HepG2 (cell line): ENCODE data around the gene SBNO2. TPM values are rescaled to one million over a fixed set of nuclear protein-coding genes. Genes with fewer than 3 reads are reported as not detected.
A peak's percentile ranks its signal among the peaks of the same experiment; 100 is the strongest.

ENCODE experiments used
- ATAC-seq: fragments of 200-7000 bp; cut with Tn5 transposase; 3 replicates; pipeline ENCODE4 v1.9.1; 2020; ENCODE audit warnings: mild to moderate bottlenecking, moderate library complexity
- BruUV-seq: library from RNA; stranded (reverse); fragments of 400-500 nt; replicated peaks from 2 replicates; lab custom pipeline; 2021; lab: Mats Ljungman, UMichigan
- CTCF ChIA-PET: fragments of 300-600 bp; formaldehyde crosslinking; extraction: SDS; loops from one replicate; lab custom pipeline; 2021; ENCODE audit warnings: low total read pairs, inconsistent platforms, low intra/inter-chr PET ratio; lab: Yijun Ruan, JAX
- POLR2A ChIA-PET: fragments of 350-600 bp; sonication (Branson Sonifier 250); formaldehyde crosslinking; loops from one replicate; lab custom pipeline; 2020; ENCODE audit warnings: antibody characterized with exemption, inconsistent platforms; lab: Yijun Ruan, JAX
- DNase-seq: peaks from one replicate; pipeline ENCODE4 v3.0.0-alpha.2; 2015; ENCODE audit warnings: low spot score
- FAIRE-seq: peaks from 3 replicates; lab custom pipeline; 2011; peaks lifted over from hg19 to GRCh38; lab: Jason Lieb, UNC
- H2AFZ ChIP-seq: one replicate; pipeline ENCODE4 v1.6.1; 2011; ENCODE audit warnings: low read length, inconsistent platforms
- H3K27ac ChIP-seq: fragments of 300-600 bp; 3 replicates; pipeline ENCODE4 v1.8.0; 2011; ENCODE audit warnings: mixed run types, mild to moderate bottlenecking, mixed read lengths, low read length, inconsistent platforms; ENCODE audit not compliant: insufficient read depth; ENCODE audit errors: extremely low read length
- H3K27me3 ChIP-seq, 2 experiments: fragments of 200-600 bp in 1 of 2; 2 replicates in 1 of 2; 3 replicates in 1 of 2; pipeline versions ENCODE4 v1.6.0 to v1.8.0; 2011; ENCODE audit warnings: low read length in 2 of 2, mild to moderate bottlenecking in 2 of 2, moderate library complexity in 2 of 2, inconsistent platforms in 1 of 2; ENCODE audit not compliant: insufficient read depth in 2 of 2, control insufficient read depth in 1 of 2
- H3K36me3 ChIP-seq, 2 experiments: fragments of 200-600 bp in 1 of 2; replicated peaks in 1 of 2; 2 replicates in 1 of 2; 3 replicates in 1 of 2; pipeline versions ENCODE4 v1.5.1 to v1.8.0; 2011; ENCODE audit warnings: low read length in 2 of 2, inconsistent platforms in 1 of 2; ENCODE audit not compliant: insufficient read depth in 2 of 2, control insufficient read depth in 1 of 2
- H3K4me1 ChIP-seq: 2 replicates; pipeline ENCODE4 v1.5.1; 2012; ENCODE audit warnings: low read length, inconsistent platforms; ENCODE audit not compliant: insufficient read depth
- H3K4me2 ChIP-seq: 2 replicates; pipeline ENCODE4 v1.6.0; 2011; ENCODE audit warnings: low read depth, low read length, inconsistent platforms
- H3K4me3 ChIP-seq, 3 experiments: fragments of 200-600 bp in 1 of 3; sonication (generic), shearing (Covaris generic) in 1 of 3; replicated peaks in 1 of 3; 2 replicates each; pipeline ENCODE4 v1.5.1; 2011 to 2016; ENCODE audit warnings: low read length in 3 of 3, inconsistent platforms in 2 of 3, low read depth in 2 of 3, mild to moderate bottlenecking in 2 of 3, control low read depth in 1 of 3, mixed read lengths in 1 of 3; ENCODE audit not compliant: insufficient read depth in 1 of 3
- H3K79me2 ChIP-seq: one replicate; pipeline ENCODE4 v1.6.1; 2011; ENCODE audit warnings: low read length, inconsistent platforms; ENCODE audit not compliant: insufficient read depth
- H3K9ac ChIP-seq: 2 replicates; pipeline ENCODE4 v1.6.0; 2011; ENCODE audit warnings: mild to moderate bottlenecking, low read depth, low read length, inconsistent platforms; ENCODE audit not compliant: insufficient read depth
- H3K9me3 ChIP-seq: 2 replicates; pipeline ENCODE4 v1.5.1; 2012; ENCODE audit warnings: mild to moderate bottlenecking, low read length
- H4K20me1 ChIP-seq: 2 replicates; pipeline ENCODE4 v1.6.0; 2011; ENCODE audit warnings: inconsistent platforms, mild to moderate bottlenecking, low read length, moderate library complexity; ENCODE audit not compliant: insufficient read depth
- FOXK1 ChIP-seq: sonication (generic); formaldehyde crosslinking; IDR thresholded peaks from 2 replicates; pipeline ENCODE4 v1.4.0; 2020; ENCODE audit warnings: low read depth, missing genetic modification reagents, borderline replicate concordance
- MAFK ChIP-seq, 2 experiments: IDR thresholded peaks in 1 of 2; conservative IDR thresholded peaks in 1 of 2; 2 replicates each; pipeline ENCODE4 v1.6.1; 2011; ENCODE audit warnings: improper control_type of control experiment in 2 of 2, low read length in 2 of 2
- NFAT5 ChIP-seq: sonication (generic); formaldehyde crosslinking; IDR thresholded peaks from 2 replicates; pipeline ENCODE4 v1.4.0; 2020; ENCODE audit warnings: missing genetic modification reagents
- NFE2L2 ChIP-seq: fragments of 150-350 bp; IDR thresholded peaks from 2 replicates; pipeline ENCODE4 v1.6.1; 2014; ENCODE audit warnings: low read length
- NR1H2 ChIP-seq: sonication (generic); formaldehyde crosslinking; IDR thresholded peaks from 2 replicates; pipeline ENCODE4 v1.8.1; 2022; ENCODE audit warnings: low read depth, missing genetic modification reagents, borderline replicate concordance
- RFX5 ChIP-seq: IDR thresholded peaks from 2 replicates; pipeline ENCODE4 v1.6.1; 2011; ENCODE audit warnings: low read depth, low read length, improper control_type of control experiment
- SOX6 ChIP-seq, 2 experiments: fragments of 450-650 bp in 1 of 2; sonication (generic) in 1 of 2; formaldehyde crosslinking in 1 of 2; IDR thresholded peaks; 2 replicates each; pipeline versions ENCODE4 v1.4.0 to v1.6.1; 2017 to 2020; ENCODE audit warnings: antibody characterized with exemption in 1 of 2, mild to moderate bottlenecking in 1 of 2, missing genetic modification reagents in 1 of 2
- TARDBP ChIP-seq: sonication (generic); formaldehyde crosslinking; IDR thresholded peaks from 2 replicates; pipeline ENCODE4 v1.8.0; 2022; ENCODE audit warnings: mild to moderate bottlenecking, missing genetic modification reagents
- ZBTB38 ChIP-seq: sonication (generic); formaldehyde crosslinking; IDR thresholded peaks from 2 replicates; pipeline ENCODE4 v1.5.1; 2020; ENCODE audit warnings: mild to moderate bottlenecking, missing genetic modification reagents
- ZNF550 ChIP-seq: sonication (generic); formaldehyde crosslinking; IDR thresholded peaks from 2 replicates; pipeline ENCODE4 v1.4.0; 2020; ENCODE audit warnings: mild to moderate bottlenecking, missing genetic modification reagents, borderline replicate concordance
- WGBS: methylation state at CpG from one replicate; pipeline ENCODE4 v1.1.6; 2017; ENCODE audit warnings: low lambda C conversion rate; 5-methylcytosine and 5-hydroxymethylcytosine counted together
- in situ Hi-C: cut with HindIII; loops from 2 replicates; pipeline ENCODE4 v1.10.0; 2017; ENCODE audit warnings: low pct_unique_long_range_greater_than_20kb; ENCODE audit not compliant: extremely low pct_ligation_motif_present
- intact Hi-C: fragments of 100-400 bp; cut with micrococcal nuclease; formaldehyde crosslinking; loops from one replicate; pipeline ENCODE4 v1.10.0; 2022; ENCODE audit not compliant: unreplicated experiment
- polyA plus RNA-seq, 8 experiments: library from polyadenylated mRNA; depleted of rRNA in 3 of 8; stranded (reverse) in 7 of 8; unstranded in 1 of 8; fragments of >200 nt; fragmentation: Illumina TruSeq in 4 of 8; extraction: Trizol in 4 of 8; gene quantifications; 2 replicates each; pipeline versions ENCODE4 v1.2.1 to v1.2.3, GENCODE V29; 2011 to 2016; ENCODE audit warnings: low read depth in 4 of 8, missing spikeins in 1 of 8, mixed read lengths in 1 of 8; ENCODE audit not compliant: insufficient read depth in 1 of 8
- total RNA-seq, 5 experiments: library from RNA; depleted of rRNA; stranded (reverse); fragments of >200 nt; fragmentation: Illumina TruSeq; extraction: Trizol; gene quantifications; 2 replicates each; pipeline ENCODE4 v1.2.3, GENCODE V29; 2016; ENCODE audit warnings: low read depth in 1 of 5
- TF ChIP-seq, protein P1 (sequence below): IDR thresholded peaks from 2 replicates; pipeline ENCODE4 v1.6.1; 2016; ENCODE audit warnings: mild to moderate bottlenecking, missing biosample characterization, missing genetic modification reagents

SBNO2 gene
- total and polyA plus RNA-seq, 2 of the 13 experiments (the other 11 are each of a cell fraction or from before 2014, with no cell fraction given), result 8.6 to 10.4 TPM

- H3K36me3 ChIP-seq, result peaks cover 15 to 29% of the 10 kb centered on the region in 2 experiments
- no TSS peak for BruUV-seq
- no peak overlapping the region for H3K4me2 ChIP-seq
- in situ Hi-C loops, result no loop called here
- CTCF ChIA-PET, result no interaction called here
- WGBS, result 94% methylated on average over 21 of the region's 21 CpGs
- FAIRE-seq, result no peak
- no peaks in the 10 kb centered on the region for H4K20me1 ChIP-seq
- H2AFZ ChIP-seq, result no peak overlapping the region
- TF ChIP-seq ZBTB38 (CRISPR knock-in tag) (peak; percentile 62; the same call in 1 of the 2 replicates), RFX5 (no peak), NFE2L2 (no peak)
- TF ChIP-seq, all 625 proteins: peak for 1
- no peaks in the 10 kb centered on the region for H3K9me3 ChIP-seq
- H3K4me1 ChIP-seq, result no peaks in the 10 kb centered on the region
- H3K9ac ChIP-seq, result no peak overlapping the region
- POLR2A ChIA-PET, result interaction anchor here (1.0 to 1.8 kb wide), 4 partner anchors 11 to 21 kb away, joined by 3 to 6 read pairs (median 3); partner anchors contain the start of gene ARHGAP45
- H3K4me3 ChIP-seq, result no peak overlapping the region
- H3K27ac ChIP-seq, result no peak overlapping the region
- intact Hi-C loops, result no loop called here
- ATAC-seq (no peak), DNase-seq (no peak)
- no peaks in the 10 kb centered on the region for H3K79me2 ChIP-seq
- no peaks in the 10 kb centered on the region for H3K27me3 ChIP-seq
Observed at GRCh38 chr19:1086613-1087012, 87.5 kb downstream of the SBNO2 start.

GRCh38 chr19:1085676-1086442 is 88.2 kb downstream of the SBNO2 start:
- ATAC-seq (no peak), FAIRE-seq (no peak), DNase-seq (no peak)
- in situ Hi-C loops (no loop called here), intact Hi-C loops (no loop called here)
- no peak overlapping the region for H3K4me2 ChIP-seq
- no TSS peak for BruUV-seq
- H2AFZ ChIP-seq, result no peak overlapping the region
- peaks cover 9 to 21% of the 10 kb centered on the region in 2 experiments for H3K36me3 ChIP-seq
- POLR2A ChIA-PET, result interaction anchor here (1.0 to 2.1 kb wide), 6 partner anchors 8 to 27 kb away, joined by 3 to 8 read pairs (median 6); no protein-coding TSS in a partner anchor
- no peak overlapping the region for H3K4me3 ChIP-seq
- no peaks in the 10 kb centered on the region for H3K79me2 ChIP-seq
- no peaks in the 10 kb centered on the region for H3K27me3 ChIP-seq
- 95% methylated on average over 24 of the region's 38 CpGs for WGBS
- H3K4me1 ChIP-seq, result peaks cover 5% of the 10 kb centered on the region
- CTCF ChIA-PET, result no interaction called here
- no peak overlapping the region for H3K9ac ChIP-seq
- H3K27ac ChIP-seq, result no peak overlapping the region
- no peaks in the 10 kb centered on the region for H4K20me1 ChIP-seq
- no peaks in the 10 kb centered on the region for H3K9me3 ChIP-seq
- TF ChIP-seq ZBTB38 (CRISPR knock-in tag), result 0 out of 2 replicates have a peak, but pooled peaks have one; percentile 35
- TF ChIP-seq, protein P1, sequence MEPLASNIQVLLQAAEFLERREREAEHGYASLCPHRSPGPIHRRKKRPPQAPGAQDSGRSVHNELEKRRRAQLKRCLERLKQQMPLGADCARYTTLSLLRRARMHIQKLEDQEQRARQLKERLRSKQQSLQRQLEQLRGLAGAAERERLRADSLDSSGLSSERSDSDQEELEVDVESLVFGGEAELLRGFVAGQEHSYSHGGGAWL, result no peak
- no peak for TF ChIP-seq NR1H2 (CRISPR knock-in tag)
- no peak for TF ChIP-seq NFAT5
- 0 out of 2 replicates have a peak, but pooled peaks have one; percentile 15 for TF ChIP-seq TARDBP (CRISPR knock-in tag)
- TF ChIP-seq MAFK (conservative IDR thresholded peaks at IDR 0.05 in 1 of 2, IDR thresholded peaks at IDR 0.05 in 1 of 2; ENCODE audit: low read length in 2 of 2), result no peak
- no peak for TF ChIP-seq FOXK1 (CRISPR knock-in tag)
- no peak for TF ChIP-seq SOX6 (IDR thresholded peaks at IDR 0.05)
- no peak for TF ChIP-seq SOX6 (CRISPR knock-in tag; IDR thresholded peaks at IDR 0.05)
- no peak for TF ChIP-seq ZNF550
